GM12873 (cell line): ENCODE results near the gene RHEBL1.

Experiments
- TF ChIP-seq, protein P1 (sequence below): IDR thresholded peaks from 2 replicates; pipeline ENCODE4 v1.5.1; 2012; ENCODE audit warnings: low read depth, mild to moderate bottlenecking, moderate library complexity, low read length, control low read depth; ENCODE audit not compliant: insufficient read depth; ENCODE audit errors: missing control alignments

Gene RHEBL1

GRCh38 chr12:49031573-49032161 lies 38.1 kb downstream of the RHEBL1 start:
- TF ChIP-seq, protein P1, sequence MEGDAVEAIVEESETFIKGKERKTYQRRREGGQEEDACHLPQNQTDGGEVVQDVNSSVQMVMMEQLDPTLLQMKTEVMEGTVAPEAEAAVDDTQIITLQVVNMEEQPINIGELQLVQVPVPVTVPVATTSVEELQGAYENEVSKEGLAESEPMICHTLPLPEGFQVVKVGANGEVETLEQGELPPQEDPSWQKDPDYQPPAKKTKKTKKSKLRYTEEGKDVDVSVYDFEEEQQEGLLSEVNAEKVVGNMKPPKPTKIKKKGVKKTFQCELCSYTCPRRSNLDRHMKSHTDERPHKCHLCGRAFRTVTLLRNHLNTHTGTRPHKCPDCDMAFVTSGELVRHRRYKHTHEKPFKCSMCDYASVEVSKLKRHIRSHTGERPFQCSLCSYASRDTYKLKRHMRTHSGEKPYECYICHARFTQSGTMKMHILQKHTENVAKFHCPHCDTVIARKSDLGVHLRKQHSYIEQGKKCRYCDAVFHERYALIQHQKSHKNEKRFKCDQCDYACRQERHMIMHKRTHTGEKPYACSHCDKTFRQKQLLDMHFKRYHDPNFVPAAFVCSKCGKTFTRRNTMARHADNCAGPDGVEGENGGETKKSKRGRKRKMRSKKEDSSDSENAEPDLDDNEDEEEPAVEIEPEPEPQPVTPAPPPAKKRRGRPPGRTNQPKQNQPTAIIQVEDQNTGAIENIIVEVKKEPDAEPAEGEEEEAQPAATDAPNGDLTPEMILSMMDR = no peak

- TF ChIP-seq, protein P1 = no peak
These were observed 38.8 kb downstream of the RHEBL1 start for GRCh38 chr12:49030714-49031572.

- TF ChIP-seq, protein P1 = no peak
These were observed 39.7 kb downstream of the RHEBL1 start for GRCh38 chr12:49030119-49030518.

GRCh38 chr12:49028666-49029275 lies 41.0 kb downstream of the RHEBL1 start:
- TF ChIP-seq, protein P1 = no peak

- TF ChIP-seq, protein P1 = no peak
These were observed 41.8 kb downstream of the RHEBL1 start for GRCh38 chr12:49027846-49028555.

- TF ChIP-seq, protein P1 = no peak
These were observed 42.9 kb downstream of the RHEBL1 start for GRCh38 chr12:49026678-49027480.
